Right kidney (tissue), 1 donor: Measurements from ENCODE around the gene PRKCH.

Experiments used
- DNase-seq: peaks from one replicate; pipeline ENCODE4 v3.0.0-alpha.2; 2016

The PRKCH gene

DNA sequence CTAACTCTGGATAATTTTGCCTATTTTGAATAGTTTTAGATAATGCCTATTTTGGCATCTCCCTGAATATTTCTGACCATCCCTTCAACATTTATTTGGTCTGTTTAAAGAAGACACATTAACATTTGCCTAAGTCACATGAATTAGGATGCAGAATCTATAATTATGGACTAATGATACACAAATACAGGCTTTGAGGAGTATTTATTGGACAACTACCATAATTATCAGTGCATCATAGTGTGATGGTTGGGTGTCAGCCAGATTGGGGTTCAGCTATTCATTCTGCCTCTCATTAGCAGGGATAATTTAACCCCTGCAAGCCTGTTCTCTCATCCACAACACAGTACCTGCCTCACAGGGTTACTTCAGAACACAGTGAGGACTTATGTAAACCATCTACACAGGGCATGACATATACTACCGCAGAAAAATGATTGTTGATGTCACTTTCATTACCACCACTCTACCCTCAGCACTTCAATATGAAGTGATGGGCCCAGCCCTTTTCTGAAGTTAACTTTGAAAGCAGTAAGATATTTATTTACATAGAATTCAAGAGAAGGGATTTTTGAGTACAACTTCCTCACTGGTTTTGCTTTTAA lies 14.4 kb downstream of the PRKCH start:
- DNase-seq, result no peak

- DNase-seq, result no peak
Observed at GRCh38 chr14:61337893-61338292, 16.5 kb downstream of the PRKCH start.

GRCh38 chr14:61338457-61338856 lies 17.1 kb downstream of the PRKCH start:
- no peak for DNase-seq

- no peak for DNase-seq
Observed at GRCh38 chr14:61341275-61342206, 20.2 kb downstream of the PRKCH start.

- DNase-seq, result no peak
Observed at GRCh38 chr14:61342486-61342885, 21.1 kb downstream of the PRKCH start.

- DNase-seq, result no peak
Observed at GRCh38 chr14:61342932-61343331, 21.6 kb downstream of the PRKCH start.

DNA sequence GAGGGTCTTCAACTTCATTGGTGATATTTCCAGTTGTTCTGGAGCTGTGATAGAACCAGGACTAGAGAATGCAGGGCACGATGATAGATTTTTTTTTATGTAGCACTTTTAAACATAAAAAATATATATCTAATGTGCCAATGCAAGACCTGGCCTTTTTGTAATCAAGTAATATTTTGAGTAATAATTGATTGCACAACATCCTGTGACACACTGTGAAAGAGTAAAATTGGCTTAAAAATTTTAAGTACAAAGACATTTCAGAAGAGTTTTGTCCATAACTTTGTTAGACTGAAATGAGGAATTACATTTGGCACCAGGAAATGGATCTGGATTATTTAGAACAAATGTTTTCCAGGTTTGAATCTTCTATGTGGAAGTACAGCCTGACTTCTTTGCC lies 22.1 kb downstream of the PRKCH start:
- no peak for DNase-seq

GRCh38 chr14:61343991-61344405 lies 22.6 kb downstream of the PRKCH start:
- DNase-seq, result no peak

- DNase-seq, result no peak
Observed at GRCh38 chr14:61344437-61345150, 23.2 kb downstream of the PRKCH start.

DNA sequence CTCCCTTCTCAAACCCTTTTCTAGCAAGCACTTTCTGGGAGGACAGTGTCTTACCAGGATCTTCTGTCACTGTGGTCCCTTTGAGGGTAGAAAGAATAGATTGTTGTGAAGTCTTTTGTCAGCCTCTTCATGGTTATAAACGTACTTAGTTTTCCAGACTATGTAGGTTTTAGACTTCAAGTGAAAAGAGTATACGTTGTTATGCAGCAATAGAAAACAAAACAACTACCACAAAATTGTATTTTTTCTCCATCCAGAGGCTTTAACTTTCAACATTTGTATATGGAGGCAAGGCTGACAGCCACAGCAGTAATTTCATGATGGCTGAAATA lies 23.7 kb downstream of the PRKCH start:
- DNase-seq, result no peak

DNA sequence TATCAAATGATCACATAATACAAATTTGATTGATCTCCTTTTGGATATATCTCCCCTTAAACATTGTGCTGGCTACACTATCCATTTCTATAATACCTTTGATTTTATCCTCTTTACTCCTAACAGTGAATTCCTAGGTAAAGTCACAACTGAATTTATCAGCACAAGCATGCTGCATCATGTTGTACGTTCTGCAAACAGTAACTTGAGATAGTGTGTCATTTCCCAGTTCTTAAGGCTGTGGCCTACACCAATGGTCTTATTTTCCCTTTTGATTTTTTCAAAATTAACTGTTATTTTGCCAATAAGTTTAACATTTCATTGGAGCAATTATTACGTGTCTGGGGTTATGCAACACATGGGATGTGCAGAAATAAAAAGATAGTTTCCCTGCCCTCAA lies 24.8 kb downstream of the PRKCH start:
- DNase-seq, result no peak

- no peak for DNase-seq
Observed at GRCh38 chr14:61346793-61347192, 25.4 kb downstream of the PRKCH start.

DNA sequence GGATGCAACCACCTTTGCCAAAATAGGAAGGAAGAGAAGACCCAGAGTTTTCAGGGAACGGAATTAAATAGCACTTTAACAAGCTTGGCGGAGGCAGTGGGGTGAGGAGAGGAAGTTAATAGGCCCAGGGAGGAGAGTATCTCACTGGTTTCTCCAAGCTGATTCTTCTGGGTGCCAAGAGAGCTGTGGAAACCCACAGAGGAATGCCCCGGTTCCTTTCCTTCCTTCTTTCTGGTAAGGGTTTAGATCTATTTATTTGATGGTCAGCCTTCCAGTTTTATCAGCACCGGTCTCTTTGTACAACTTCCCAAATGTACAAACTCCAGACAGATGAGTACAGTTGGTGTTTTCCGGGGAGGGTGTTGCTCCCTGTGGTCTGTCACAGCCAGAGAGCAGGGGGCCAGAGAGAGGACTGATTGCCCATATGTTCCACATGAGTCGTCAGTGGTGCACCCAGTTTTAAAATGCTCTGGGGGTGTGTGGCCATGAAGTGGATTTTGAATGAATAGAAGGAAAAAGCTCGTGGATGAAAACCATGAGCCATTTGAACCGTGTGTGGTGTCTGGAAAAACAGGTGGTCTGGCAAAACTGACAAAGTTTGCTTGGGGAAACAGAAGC lies 26.6 kb downstream of the PRKCH start:
- no peak for DNase-seq

GRCh38 chr14:61350427-61351270 lies 29.3 kb downstream of the PRKCH start:
- DNase-seq, result no peak

- DNase-seq, result no peak
Observed at GRCh38 chr14:61351477-61351876, 30.1 kb downstream of the PRKCH start.

DNA sequence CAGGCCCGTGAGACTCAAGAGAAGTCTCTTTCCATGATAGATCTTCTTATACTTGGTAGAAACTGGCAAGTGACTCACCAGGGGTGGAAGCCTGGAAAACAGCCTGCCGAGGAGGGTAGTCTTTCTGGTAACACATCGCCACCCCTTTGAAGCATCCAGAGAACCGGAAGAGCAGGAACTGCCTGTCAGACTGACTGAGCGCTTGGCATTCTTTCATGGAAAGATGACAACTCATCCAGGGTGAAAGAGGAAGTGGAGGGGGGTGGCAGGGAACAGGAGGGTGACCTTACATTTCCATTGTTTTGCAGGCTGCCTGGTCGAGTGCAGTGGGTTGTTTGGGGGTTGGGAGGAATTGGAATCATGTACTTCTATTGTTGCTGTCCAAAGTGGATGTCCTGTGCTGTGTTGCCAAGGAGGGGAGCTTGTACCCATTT lies 34.5 kb downstream of the PRKCH start:
- DNase-seq, result no peak

DNA sequence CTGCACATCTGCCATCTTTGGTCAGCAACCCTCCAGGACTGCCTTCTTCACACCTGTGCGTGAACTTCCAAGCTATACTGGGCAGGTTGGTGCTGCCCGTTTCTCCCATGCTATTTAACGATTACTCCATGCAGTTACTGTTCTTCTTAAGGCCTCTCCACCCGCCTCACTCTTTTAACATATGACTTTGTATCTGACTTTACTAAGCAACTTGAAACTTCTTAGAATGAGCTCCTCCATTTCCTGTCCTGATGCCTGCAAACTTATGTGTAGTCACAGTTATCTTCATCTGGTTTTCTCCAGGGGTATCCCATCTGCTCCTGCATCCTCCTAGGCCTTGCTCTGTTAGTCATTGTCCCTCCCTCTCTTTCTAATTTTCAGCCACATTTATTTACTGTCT lies 35.7 kb downstream of the PRKCH start:
- DNase-seq, result no peak

- DNase-seq, result no peak
Observed at GRCh38 chr14:61358554-61359226, 37.3 kb downstream of the PRKCH start.

GRCh38 chr14:61360796-61361525 lies 39.6 kb downstream of the PRKCH start:
- DNase-seq, result no peak

GRCh38 chr14:61362072-61362750 lies 40.8 kb downstream of the PRKCH start:
- no peak for DNase-seq
